Measurements from ENCODE around the gene CLCNKA.

GRCh38 chr1:16015960-16016901 lies 5.6 kb upstream of the CLCNKA start:
- TF ChIP-seq EP300 (IDR thresholded peaks at IDR 0.05; ENCODE audit: borderline replicate concordance in 1 of 2, low read depth in 1 of 2, low read length in 1 of 2), result no peak
- TF ChIP-seq, protein P1, sequence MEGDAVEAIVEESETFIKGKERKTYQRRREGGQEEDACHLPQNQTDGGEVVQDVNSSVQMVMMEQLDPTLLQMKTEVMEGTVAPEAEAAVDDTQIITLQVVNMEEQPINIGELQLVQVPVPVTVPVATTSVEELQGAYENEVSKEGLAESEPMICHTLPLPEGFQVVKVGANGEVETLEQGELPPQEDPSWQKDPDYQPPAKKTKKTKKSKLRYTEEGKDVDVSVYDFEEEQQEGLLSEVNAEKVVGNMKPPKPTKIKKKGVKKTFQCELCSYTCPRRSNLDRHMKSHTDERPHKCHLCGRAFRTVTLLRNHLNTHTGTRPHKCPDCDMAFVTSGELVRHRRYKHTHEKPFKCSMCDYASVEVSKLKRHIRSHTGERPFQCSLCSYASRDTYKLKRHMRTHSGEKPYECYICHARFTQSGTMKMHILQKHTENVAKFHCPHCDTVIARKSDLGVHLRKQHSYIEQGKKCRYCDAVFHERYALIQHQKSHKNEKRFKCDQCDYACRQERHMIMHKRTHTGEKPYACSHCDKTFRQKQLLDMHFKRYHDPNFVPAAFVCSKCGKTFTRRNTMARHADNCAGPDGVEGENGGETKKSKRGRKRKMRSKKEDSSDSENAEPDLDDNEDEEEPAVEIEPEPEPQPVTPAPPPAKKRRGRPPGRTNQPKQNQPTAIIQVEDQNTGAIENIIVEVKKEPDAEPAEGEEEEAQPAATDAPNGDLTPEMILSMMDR (IDR thresholded peaks at IDR 0.05), result no peak
- no peak for TF ChIP-seq YY1 (IDR thresholded peaks at IDR 0.05; ENCODE audit: low read depth)
- no peak for TF ChIP-seq SIN3A (IDR thresholded peaks at IDR 0.05; ENCODE audit: borderline replicate concordance, low read depth, low read length)
- TF ChIP-seq CHD2 (IDR thresholded peaks at IDR 0.05; ENCODE audit: low read length, partially characterized antibody), result no peak
- TF ChIP-seq RFX5 (IDR thresholded peaks at IDR 0.05; ENCODE audit: low read length), result no peak
- TF ChIP-seq USF2 (IDR thresholded peaks at IDR 0.05; ENCODE audit: borderline replicate concordance, low read depth, low read length), result no peak
- TF ChIP-seq EZH2phosphoT487 (IDR thresholded peaks at IDR 0.05; ENCODE audit: borderline replicate concordance, low read depth), result no peak
- TF ChIP-seq POLR2AphosphoS5 (IDR thresholded peaks at IDR 0.05; ENCODE audit: low read depth, low read length), result no peak
- no peak for TF ChIP-seq GABPA (IDR thresholded peaks at IDR 0.05; ENCODE audit: low read depth)
- TF ChIP-seq TAF1 (IDR thresholded peaks at IDR 0.05; ENCODE audit: borderline replicate concordance, low read depth, low read length), result no peak
- TF ChIP-seq RXRA (IDR thresholded peaks at IDR 0.05; ENCODE audit: borderline replicate concordance, low read depth), result no peak
- TF ChIP-seq JUND (IDR thresholded peaks at IDR 0.05), result no peak
- TF ChIP-seq, protein P2, sequence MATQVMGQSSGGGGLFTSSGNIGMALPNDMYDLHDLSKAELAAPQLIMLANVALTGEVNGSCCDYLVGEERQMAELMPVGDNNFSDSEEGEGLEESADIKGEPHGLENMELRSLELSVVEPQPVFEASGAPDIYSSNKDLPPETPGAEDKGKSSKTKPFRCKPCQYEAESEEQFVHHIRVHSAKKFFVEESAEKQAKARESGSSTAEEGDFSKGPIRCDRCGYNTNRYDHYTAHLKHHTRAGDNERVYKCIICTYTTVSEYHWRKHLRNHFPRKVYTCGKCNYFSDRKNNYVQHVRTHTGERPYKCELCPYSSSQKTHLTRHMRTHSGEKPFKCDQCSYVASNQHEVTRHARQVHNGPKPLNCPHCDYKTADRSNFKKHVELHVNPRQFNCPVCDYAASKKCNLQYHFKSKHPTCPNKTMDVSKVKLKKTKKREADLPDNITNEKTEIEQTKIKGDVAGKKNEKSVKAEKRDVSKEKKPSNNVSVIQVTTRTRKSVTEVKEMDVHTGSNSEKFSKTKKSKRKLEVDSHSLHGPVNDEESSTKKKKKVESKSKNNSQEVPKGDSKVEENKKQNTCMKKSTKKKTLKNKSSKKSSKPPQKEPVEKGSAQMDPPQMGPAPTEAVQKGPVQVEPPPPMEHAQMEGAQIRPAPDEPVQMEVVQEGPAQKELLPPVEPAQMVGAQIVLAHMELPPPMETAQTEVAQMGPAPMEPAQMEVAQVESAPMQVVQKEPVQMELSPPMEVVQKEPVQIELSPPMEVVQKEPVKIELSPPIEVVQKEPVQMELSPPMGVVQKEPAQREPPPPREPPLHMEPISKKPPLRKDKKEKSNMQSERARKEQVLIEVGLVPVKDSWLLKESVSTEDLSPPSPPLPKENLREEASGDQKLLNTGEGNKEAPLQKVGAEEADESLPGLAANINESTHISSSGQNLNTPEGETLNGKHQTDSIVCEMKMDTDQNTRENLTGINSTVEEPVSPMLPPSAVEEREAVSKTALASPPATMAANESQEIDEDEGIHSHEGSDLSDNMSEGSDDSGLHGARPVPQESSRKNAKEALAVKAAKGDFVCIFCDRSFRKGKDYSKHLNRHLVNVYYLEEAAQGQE (IDR thresholded peaks at IDR 0.05; ENCODE audit: low read depth, low read length), result no peak
